GM12878 (cell line): ENCODE measurements around the gene DMXL1. TPM values are rescaled to one million over a fixed set of nuclear protein-coding genes. Genes with fewer than 3 reads are reported as not detected.

Experiments
- ATAC-seq: fragments of 200-7000 bp; cut with Tn5 transposase; 3 replicates; pipeline ENCODE4 v1.9.1; 2020; ENCODE audit warnings: mild to moderate bottlenecking, moderate library complexity
- BruUV-seq: library from RNA; stranded (reverse); fragments of 400-500 nt; replicated peaks from 2 replicates; lab custom pipeline; 2021; lab: Mats Ljungman, UMichigan
- CTCF ChIA-PET: fragments of 300-600 bp; sonication (Branson Sonifier 250); formaldehyde crosslinking; extraction: SDS; loops from one replicate; lab custom pipeline; 2021; ENCODE audit warnings: inconsistent platforms; lab: Yijun Ruan, JAX
- POLR2A ChIA-PET: fragments of 350-600 bp; formaldehyde crosslinking; extraction: SDS; loops from one replicate; lab custom pipeline; 2021; ENCODE audit warnings: inconsistent platforms; lab: Charles Lee
- RAD21 ChIA-PET: fragments of 300-600 bp; sonication (Branson Sonifier 250); formaldehyde crosslinking; loops from one replicate; lab custom pipeline; 2023; ENCODE audit warnings: antibody characterized with exemption; ENCODE audit not compliant: unreplicated experiment; lab: Charles Lee
- SMC1A ChIA-PET: fragments of 300-600 bp; sonication (Branson Sonifier 250); formaldehyde crosslinking; loops from one replicate; lab custom pipeline; 2023; ENCODE audit not compliant: unreplicated experiment, uncharacterized antibody; lab: Charles Lee
- DNase-seq: peaks from one replicate; pipeline ENCODE4 v3.0.0-alpha.2; 2011; ENCODE audit warnings: low read depth, low spot score
- FAIRE-seq: peaks from 3 replicates; lab custom pipeline; 2011; peaks lifted over from hg19 to GRCh38; lab: Jason Lieb, UNC
- H2AFZ ChIP-seq: 2 replicates; pipeline ENCODE4 v1.6.0; 2011; ENCODE audit warnings: low read depth, low read length, control low read depth; ENCODE audit not compliant: control insufficient read depth
- H3K27ac ChIP-seq: 2 replicates; pipeline ENCODE4 v1.5.1; 2011; ENCODE audit warnings: control low read depth; ENCODE audit not compliant: control insufficient read depth, insufficient read depth
- H3K27me3 ChIP-seq, 2 experiments: replicated peaks in 1 of 2; 2 replicates each; pipeline versions ENCODE4 v1.6.0 to v1.6.1; 2011; ENCODE audit warnings: low read length in 1 of 2; ENCODE audit not compliant: control insufficient read depth in 2 of 2, insufficient read depth in 2 of 2
- H3K36me3 ChIP-seq, 2 experiments: 2 replicates each; pipeline ENCODE4 v1.5.1; 2011; ENCODE audit warnings: low read length in 1 of 2; ENCODE audit not compliant: control insufficient read depth in 2 of 2, insufficient read depth in 2 of 2
- H3K4me1 ChIP-seq: 2 replicates; pipeline ENCODE4 v1.6.1; 2011; ENCODE audit warnings: mild to moderate bottlenecking, low read length, moderate library complexity, mixed read lengths; ENCODE audit not compliant: control insufficient read depth, insufficient read depth
- H3K4me2 ChIP-seq: 2 replicates; pipeline ENCODE4 v1.6.0; 2011; ENCODE audit warnings: control low read depth; ENCODE audit not compliant: control insufficient read depth, insufficient read depth
- H3K4me3 ChIP-seq: fragments of 200-600 bp; sonication (generic); 2 replicates; pipeline ENCODE4 v1.5.1; 2016
- H3K79me2 ChIP-seq: 2 replicates; pipeline ENCODE4 v1.6.0; 2011; ENCODE audit warnings: low read length; ENCODE audit not compliant: control insufficient read depth, insufficient read depth
- H3K9ac ChIP-seq: 2 replicates; pipeline ENCODE4 v1.8.0; 2011; ENCODE audit warnings: low read length, control low read depth, mixed read lengths; ENCODE audit not compliant: control insufficient read depth, insufficient read depth
- H3K9me3 ChIP-seq: replicated peaks from 3 replicates; pipeline ENCODE4 v1.5.1; 2011; ENCODE audit warnings: mild to moderate bottlenecking, low read length; ENCODE audit not compliant: control insufficient read depth, insufficient read depth
- H4K20me1 ChIP-seq: 2 replicates; pipeline ENCODE4 v1.6.0; 2011; ENCODE audit not compliant: control insufficient read depth, insufficient read depth
- ASH2L ChIP-seq: fragments of 300-600, 200-600 bp; sonication (generic); IDR thresholded peaks from 2 replicates; pipeline ENCODE4 v1.6.1; 2017; ENCODE audit warnings: low read depth, mild to moderate bottlenecking, borderline replicate concordance
- BACH1 ChIP-seq: fragments of 450-650 bp; IDR thresholded peaks from 2 replicates; pipeline ENCODE4 v1.6.1; 2017; ENCODE audit warnings: mild to moderate bottlenecking, borderline replicate concordance
- BHLHE40 ChIP-seq, 2 experiments: fragments of 450-650 bp in 1 of 2; IDR thresholded peaks; 2 replicates each; pipeline ENCODE4 v1.6.1; 2011 to 2017; ENCODE audit warnings: low read depth in 2 of 2, borderline replicate concordance in 1 of 2, improper control_type of control experiment in 1 of 2, low read length in 1 of 2, mild to moderate bottlenecking in 1 of 2
- CHD1 ChIP-seq: IDR thresholded peaks from 2 replicates; pipeline ENCODE4 v1.6.1; 2012; ENCODE audit warnings: low read depth, low read length, improper control_type of control experiment
- CREB1 ChIP-seq: IDR thresholded peaks from 2 replicates; pipeline ENCODE4 v1.6.1; 2012; ENCODE audit warnings: low read depth, mild to moderate bottlenecking, inconsistent platforms
- E2F4 ChIP-seq: IDR thresholded peaks from 2 replicates; pipeline ENCODE4 v1.6.1; 2012; ENCODE audit warnings: low read depth, low read length, improper control_type of control experiment
- EED ChIP-seq: sonication (generic); IDR thresholded peaks from 2 replicates; pipeline ENCODE4 v1.6.1; 2016; ENCODE audit warnings: antibody characterized with exemption, low read depth
- EGR1 ChIP-seq, 2 experiments: IDR thresholded peaks; 1 replicate in 1 of 2; 2 replicates in 1 of 2; pipeline ENCODE4 v1.6.1; 2011 to 2012; ENCODE audit warnings: low read depth in 2 of 2, low read length in 2 of 2, borderline replicate concordance in 1 of 2, mild to moderate bottlenecking in 1 of 2, moderate library complexity in 1 of 2
- FOXK2 ChIP-seq: fragments of 450-650 bp; IDR thresholded peaks from 2 replicates; pipeline ENCODE4 v1.6.1; 2017; ENCODE audit warnings: mild to moderate bottlenecking, moderate library complexity
- HDGF ChIP-seq: fragments of 450-650 bp; IDR thresholded peaks from 2 replicates; pipeline ENCODE4 v1.6.1; 2016; ENCODE audit warnings: antibody characterized with exemption
- IRF4 ChIP-seq: IDR thresholded peaks from 2 replicates; pipeline ENCODE4 v1.6.1; 2011; ENCODE audit warnings: low read depth, low read length
- KAT2A ChIP-seq: conservative IDR thresholded peaks from 2 replicates; pipeline ENCODE4 v1.6.1; 2011; ENCODE audit warnings: low read depth, low read length; ENCODE audit not compliant: control insufficient read depth
- KLF5 ChIP-seq: fragments of 450-650 bp; IDR thresholded peaks from 2 replicates; pipeline ENCODE4 v1.6.1; 2014; ENCODE audit warnings: mild to moderate bottlenecking; ENCODE audit not compliant: partially characterized antibody
- NR2C1 ChIP-seq: fragments of 450-650 bp; IDR thresholded peaks from 2 replicates; pipeline ENCODE4 v1.6.1; 2017; ENCODE audit warnings: antibody characterized with exemption, mild to moderate bottlenecking, moderate library complexity
- NRF1 ChIP-seq: conservative IDR thresholded peaks from 2 replicates; pipeline ENCODE4 v1.6.1; 2011; ENCODE audit warnings: mild to moderate bottlenecking, low read depth, low read length, improper control_type of control experiment
- PML ChIP-seq: IDR thresholded peaks from 2 replicates; pipeline ENCODE4 v1.6.1; 2012; ENCODE audit warnings: low read length, inconsistent platforms
- POLR2AphosphoS5 ChIP-seq: IDR thresholded peaks from 2 replicates; pipeline ENCODE4 v1.6.1; 2011; ENCODE audit warnings: mild to moderate bottlenecking, low read length, inconsistent platforms
- RAD51 ChIP-seq: fragments of 450-650 bp; IDR thresholded peaks from 2 replicates; pipeline ENCODE4 v1.6.1; 2016; ENCODE audit warnings: moderate library complexity, mild to moderate bottlenecking, inconsistent platforms
- RUNX3 ChIP-seq: IDR thresholded peaks from 2 replicates; pipeline ENCODE4 v1.6.1; 2012; ENCODE audit warnings: low read length, inconsistent platforms
- SMAD1 ChIP-seq: fragments of 450-650 bp; IDR thresholded peaks from 2 replicates; pipeline ENCODE4 v1.6.1; 2018; ENCODE audit warnings: mild to moderate bottlenecking, low read depth; ENCODE audit not compliant: partially characterized antibody
- SMAD5 ChIP-seq: IDR thresholded peaks from 2 replicates; pipeline ENCODE4 v1.6.1; 2016; ENCODE audit warnings: antibody characterized with exemption, low read depth
- SP1 ChIP-seq: IDR thresholded peaks from one replicate; pipeline ENCODE4 v1.6.1; 2011; ENCODE audit warnings: low read depth, low read length
- SPI1 ChIP-seq: IDR thresholded peaks from 2 replicates; pipeline ENCODE4 v1.6.1; 2011; ENCODE audit warnings: low read depth, mild to moderate bottlenecking, low read length, moderate library complexity, borderline replicate concordance; ENCODE audit not compliant: insufficient read depth
- STAT3 ChIP-seq: IDR thresholded peaks from 2 replicates; pipeline ENCODE4 v1.6.1; 2011; ENCODE audit warnings: low read depth, low read length, improper control_type of control experiment
- TCF12 ChIP-seq: IDR thresholded peaks from 2 replicates; pipeline ENCODE4 v1.6.1; 2011; ENCODE audit warnings: low read depth, mild to moderate bottlenecking, low read length
- ZBED1 ChIP-seq: IDR thresholded peaks from 2 replicates; pipeline ENCODE4 v1.6.1; 2016; ENCODE audit warnings: borderline replicate concordance
- WGBS: methylation state at CpG from one replicate; pipeline ENCODE4 v1.1.6; 2016; ENCODE audit warnings: low lambda C conversion rate; ENCODE audit not compliant: insufficient replicate concordance, insufficient coverage; ENCODE audit errors: missing lambda C conversion rate; 5-methylcytosine and 5-hydroxymethylcytosine counted together
- in situ Hi-C: fragments of 300-500 bp; cut with MboI; formaldehyde crosslinking; loops from 9 replicates; pipeline ENCODE4 v1.14.3; 2018; ENCODE audit warnings: mixed read lengths
- intact Hi-C: fragments of 100-400 bp; cut with micrococcal nuclease; formaldehyde crosslinking; loops from one replicate; pipeline ENCODE4 v1.14.2; 2022; ENCODE audit not compliant: unreplicated experiment
- polyA plus RNA-seq, 11 experiments: library from polyadenylated mRNA; depleted of rRNA in 4 of 11; unstranded in 6 of 11; stranded (reverse) in 5 of 11; fragments of >200 nt; fragmentation: Nextera tagmentation in 4 of 11; fragmentation: Illumina TruSeq in 1 of 11; extraction: Ambion mirVana in 4 of 11; extraction: Trizol in 1 of 11; gene quantifications; 1 replicate in 1 of 11; 2 replicates in 10 of 11; pipeline versions ENCODE4 v1.2.1 to v1.2.3, GENCODE V29; 2011 to 2016; ENCODE audit warnings: inconsistent platforms in 2 of 11, missing spikeins in 2 of 11, low read depth in 1 of 11
- total RNA-seq, 4 experiments: library from RNA; depleted of rRNA in 3 of 4; stranded (reverse); fragments of >200 nt in 3 of 4; fragmentation: Illumina TruSeq in 1 of 4; extraction: Trizol in 1 of 4; gene quantifications; 2 replicates each; pipeline versions ENCODE4 v1.2.1 to v1.2.3, GENCODE V29; 2013 to 2021

Gene DMXL1
- total and polyA plus RNA-seq, 10 of the 15 experiments (the other 5 are each of a cell fraction or from before 2014, with no cell fraction given): 9.1 to 67.7 (median 34.1) TPM

- SMC1A ChIA-PET: interaction anchor here (0.8 to 14.5 kb wide), 17 partner anchors 13 to 281 kb away, joined by 3 to 175 read pairs (median 5); partner anchors contain the start of gene DTWD2
- Histone ChIP-seq H3K79me2 (peaks cover 53% of the 10 kb centered on the region), H3K9ac (peak overlapping the region; percentile 92), H3K27me3 (no peaks in the 10 kb centered on the region), H3K4me1 (peaks cover 18% of the 10 kb centered on the region), H3K36me3 (no peaks in the 10 kb centered on the region), H3K9me3 (no peaks in the 10 kb centered on the region; the same call in 2 of the 3 replicates), H3K27ac (peak overlapping the region; percentile 90), H3K4me2 (peak overlapping the region; percentile 92), H2AFZ (peak overlapping the region; percentile 93), H4K20me1 (no peaks in the 10 kb centered on the region), H3K4me3 (peak overlapping the region; percentile 99)
- ATAC-seq: peak; percentile 95
- WGBS: under 1% methylated on average over 51 of the region's 65 CpGs
- intact Hi-C loops: loop anchor here (1.0 to 10.0 kb wide), 7 partner anchors 20 to 476 kb away; partner anchors contain the start of gene DTWD2
- peak; percentile 87 for DNase-seq
- CTCF ChIA-PET: interaction anchor here (0.7 to 2.7 kb wide), 24 partner anchors 9 to 280 kb away, joined by 3 to 30 read pairs (median 5); partner anchors contain the start of gene DTWD2
- POLR2A ChIA-PET: interaction anchor here (0.6 to 2.5 kb wide), 14 partner anchors 9 to 197 kb away, joined by 3 to 13 read pairs (median 6); partner anchors contain the start of gene DMXL1
- BruUV-seq: no TSS peak
- peak; percentile 27 for FAIRE-seq
- in situ Hi-C loops: no loop called here
- RAD21 ChIA-PET: interaction anchor here (0.6 to 2.6 kb wide), 21 partner anchors 10 to 247 kb away, joined by 3 to 27 read pairs (median 7); no protein-coding TSS in a partner anchor
- TF ChIP-seq STAT3 (no peak), RUNX3 (no peak), PML (peak; percentile 87; the same call in 1 of the 2 replicates), FOXK2 (no peak), KAT2A (no peak), EGR1 (IDR thresholded peaks at IDR 0.05; ENCODE audit: borderline replicate concordance in 1 of 2, low read depth in 2 of 2, low read length in 2 of 2) (peak in 1 of 2 experiments; percentile 52; a peak in 2 of 3 replicates), TCF12 (peak; percentile 21; the same call in 1 of the 2 replicates), NRF1 (no peak), SP1 (peak; percentile 43), SMAD5 (peak; percentile 89), HDGF (peak; percentile 98), CHD1 (no peak), BHLHE40 (IDR thresholded peaks at IDR 0.05; ENCODE audit: borderline replicate concordance in 1 of 2, low read depth in 2 of 2, low read length in 1 of 2) (peak in 1 of 2 experiments; percentile 37; a peak in 1 of 4 replicates), ASH2L (peak; percentile 68; the same call in 1 of the 2 replicates), EED (no peak; the same call in 1 of the 2 replicates), KLF5 (no peak), ZBED1 (peak; percentile 75; the same call in 1 of the 2 replicates), SMAD1 (peak; percentile 55), SPI1 (peak; percentile 43; the same call in 1 of the 2 replicates), IRF4 (no peak), BACH1 (peak; percentile 45), NR2C1 (no peak), E2F4 (0 out of 2 replicates have a peak, but pooled peaks have one; percentile 28), RAD51 (no peak), CREB1 (0 out of 2 replicates have a peak, but pooled peaks have one; percentile 13), POLR2AphosphoS5 (peak; percentile 87)
Observed at GRCh38 chr5:119268387-119269060, 197.6 kb downstream of the DMXL1 start.
